ENCODE measurements around the gene ZMYM4. TPM values are rescaled to one million over a fixed set of nuclear protein-coding genes. Genes with fewer than 3 reads are reported as not detected.

The ZMYM4 gene
- total RNA-seq, 1 donor from 2014 or later: 95.8 TPM

DNA sequence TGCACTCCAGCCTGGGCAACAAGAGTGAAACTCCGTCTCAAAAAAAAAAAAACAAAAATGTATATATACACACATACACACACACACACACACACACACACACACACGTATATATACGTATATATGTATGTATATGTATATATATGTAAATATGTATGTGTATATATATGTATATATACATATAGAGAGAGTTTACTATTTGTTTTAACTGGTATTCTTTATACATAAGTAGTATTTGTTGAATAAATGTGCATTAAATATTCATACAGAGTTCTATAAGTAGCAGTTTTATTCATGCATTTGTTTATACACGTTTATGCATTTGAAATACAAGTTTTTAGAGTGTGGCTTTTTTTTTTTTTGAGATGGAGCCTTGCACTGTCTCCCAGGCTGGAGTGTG, 113.6 kb downstream of the ZMYM4 start:
- H3K9me3 Mint-ChIP-seq (ENCODE audit: low read depth): no peaks in the 10 kb centered on the region
- H3K36me3 Mint-ChIP-seq (ENCODE audit: insufficient read depth): peaks cover 14% of the 10 kb centered on the region
- no peak for DNase-seq (ENCODE audit: low spot score, unreplicated experiment)
- H3K4me1 Mint-ChIP-seq (ENCODE audit: low read depth): peaks cover 2% of the 10 kb centered on the region
- no peak overlapping the region for H3K4me3 Mint-ChIP-seq (ENCODE audit: low read depth)
- H3K27ac Mint-ChIP-seq: no peak overlapping the region
- no peaks in the 10 kb centered on the region for H3K27me3 Mint-ChIP-seq
- TF ChIP-seq CTCF (IDR thresholded peaks at IDR 0.05; ENCODE audit: unreplicated experiment): no peak

- Mint-ChIP-seq H3K9me3 (ENCODE audit: low read depth) (no peaks in the 10 kb centered on the region), H3K36me3 (ENCODE audit: insufficient read depth) (peaks cover 31% of the 10 kb centered on the region), H3K4me3 (ENCODE audit: low read depth) (no peak overlapping the region), H3K27me3 (no peaks in the 10 kb centered on the region), H3K4me1 (ENCODE audit: low read depth) (peaks cover 18% of the 10 kb centered on the region), H3K27ac (no peak overlapping the region)
- TF ChIP-seq CTCF (IDR thresholded peaks at IDR 0.05; ENCODE audit: unreplicated experiment): no peak
- DNase-seq (ENCODE audit: low spot score, unreplicated experiment): no peak
Observed at GRCh38 chr1:35386290-35386689, 117.8 kb downstream of the ZMYM4 start.

- Mint-ChIP-seq H3K4me1 (ENCODE audit: low read depth) (peaks cover 18% of the 10 kb centered on the region), H3K27ac (peak overlapping the region; percentile 35), H3K9me3 (ENCODE audit: low read depth) (no peaks in the 10 kb centered on the region), H3K4me3 (ENCODE audit: low read depth) (no peak overlapping the region), H3K36me3 (ENCODE audit: insufficient read depth) (peaks cover 30% of the 10 kb centered on the region), H3K27me3 (no peaks in the 10 kb centered on the region)
- DNase-seq (ENCODE audit: low spot score, unreplicated experiment): no peak
- no peak for TF ChIP-seq CTCF (IDR thresholded peaks at IDR 0.05; ENCODE audit: unreplicated experiment)
Observed at GRCh38 chr1:35386959-35387358, 118.5 kb downstream of the ZMYM4 start.

- H3K4me1 Mint-ChIP-seq (ENCODE audit: low read depth): peaks cover 16% of the 10 kb centered on the region
- H3K27ac Mint-ChIP-seq: peak overlapping the region; percentile 91
- H3K27me3 Mint-ChIP-seq: no peaks in the 10 kb centered on the region
- no peak for DNase-seq (ENCODE audit: low spot score, unreplicated experiment)
- no peak for TF ChIP-seq CTCF (IDR thresholded peaks at IDR 0.05; ENCODE audit: unreplicated experiment)
- peaks cover 34% of the 10 kb centered on the region for H3K36me3 Mint-ChIP-seq (ENCODE audit: insufficient read depth)
- H3K9me3 Mint-ChIP-seq (ENCODE audit: low read depth): no peaks in the 10 kb centered on the region
- H3K4me3 Mint-ChIP-seq (ENCODE audit: low read depth): no peak overlapping the region
Observed at GRCh38 chr1:35390600-35391494, 122.3 kb downstream of the ZMYM4 start.

- no peak for TF ChIP-seq CTCF (IDR thresholded peaks at IDR 0.05; ENCODE audit: unreplicated experiment)
- peaks cover 30% of the 10 kb centered on the region for H3K36me3 Mint-ChIP-seq (ENCODE audit: insufficient read depth)
- no peaks in the 10 kb centered on the region for H3K27me3 Mint-ChIP-seq
- no peak overlapping the region for H3K4me3 Mint-ChIP-seq (ENCODE audit: low read depth)
- DNase-seq (ENCODE audit: low spot score, unreplicated experiment): no peak
- H3K27ac Mint-ChIP-seq: peak overlapping the region; percentile 64
- H3K9me3 Mint-ChIP-seq (ENCODE audit: low read depth): no peaks in the 10 kb centered on the region
- H3K4me1 Mint-ChIP-seq (ENCODE audit: low read depth): peaks cover 16% of the 10 kb centered on the region
Observed at GRCh38 chr1:35394386-35394785, 125.9 kb downstream of the ZMYM4 start.
